Thyroid gland (tissue), 4 donors: ENCODE measurements around the gene PPP1R9A.

Source experiments
- POLR2A ChIP-seq, 2 donors: fragments of 450-650 bp; IDR thresholded peaks; one replicate each; pipeline ENCODE4 v1.6.1; 2017; ENCODE audit warnings: antibody characterized with exemption in 2 of 2, mild to moderate bottlenecking in 2 of 2, moderate library complexity in 1 of 2
- TF ChIP-seq, protein P1 (sequence below), 6 experiments: fragments of 200-600 bp in 3 of 6; fragments of 450-650 bp in 3 of 6; sonication (generic) in 3 of 6; IDR thresholded peaks; one replicate each; pipeline ENCODE4 v1.5.1; 2016 to 2019; ENCODE audit warnings: antibody characterized with exemption in 6 of 6, mild to moderate bottlenecking in 2 of 6, inconsistent platforms in 1 of 6, moderate library complexity in 1 of 6

DNA sequence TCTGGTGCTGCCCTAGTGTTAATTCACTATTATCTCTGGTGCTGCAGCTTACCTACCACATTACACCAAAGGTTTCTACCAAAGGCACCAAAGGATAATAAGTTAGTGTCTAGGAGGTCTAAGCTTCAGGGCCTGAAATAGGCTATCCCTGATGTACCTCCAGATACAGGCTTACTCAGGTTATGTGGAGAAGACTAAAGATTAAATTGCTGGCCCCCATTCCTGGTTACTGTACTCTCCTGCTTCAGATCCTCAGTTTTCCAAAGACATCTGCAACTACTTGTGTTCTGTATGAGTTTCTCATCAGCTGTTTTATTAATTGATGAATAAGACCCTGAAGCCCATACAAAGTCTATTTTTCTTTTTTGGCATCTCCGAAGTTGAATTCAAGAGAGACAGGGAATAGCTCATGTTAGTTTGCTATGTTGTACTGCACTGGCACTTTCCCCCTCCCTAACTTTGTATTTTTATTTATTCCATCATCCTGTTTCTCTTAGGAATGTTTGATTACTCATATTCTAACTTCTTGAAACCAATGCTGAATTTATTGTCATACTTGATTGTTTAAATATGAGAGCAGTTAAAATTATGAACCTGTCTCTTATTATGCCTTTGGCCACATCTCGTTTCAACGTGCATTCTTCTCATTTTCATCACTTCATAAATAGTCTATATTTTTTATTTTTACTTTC, 331.0 kb downstream of the PPP1R9A start:
- TF ChIP-seq, protein P1, sequence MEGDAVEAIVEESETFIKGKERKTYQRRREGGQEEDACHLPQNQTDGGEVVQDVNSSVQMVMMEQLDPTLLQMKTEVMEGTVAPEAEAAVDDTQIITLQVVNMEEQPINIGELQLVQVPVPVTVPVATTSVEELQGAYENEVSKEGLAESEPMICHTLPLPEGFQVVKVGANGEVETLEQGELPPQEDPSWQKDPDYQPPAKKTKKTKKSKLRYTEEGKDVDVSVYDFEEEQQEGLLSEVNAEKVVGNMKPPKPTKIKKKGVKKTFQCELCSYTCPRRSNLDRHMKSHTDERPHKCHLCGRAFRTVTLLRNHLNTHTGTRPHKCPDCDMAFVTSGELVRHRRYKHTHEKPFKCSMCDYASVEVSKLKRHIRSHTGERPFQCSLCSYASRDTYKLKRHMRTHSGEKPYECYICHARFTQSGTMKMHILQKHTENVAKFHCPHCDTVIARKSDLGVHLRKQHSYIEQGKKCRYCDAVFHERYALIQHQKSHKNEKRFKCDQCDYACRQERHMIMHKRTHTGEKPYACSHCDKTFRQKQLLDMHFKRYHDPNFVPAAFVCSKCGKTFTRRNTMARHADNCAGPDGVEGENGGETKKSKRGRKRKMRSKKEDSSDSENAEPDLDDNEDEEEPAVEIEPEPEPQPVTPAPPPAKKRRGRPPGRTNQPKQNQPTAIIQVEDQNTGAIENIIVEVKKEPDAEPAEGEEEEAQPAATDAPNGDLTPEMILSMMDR (IDR thresholded peaks at IDR 0.05) = no peak
- TF ChIP-seq POLR2A (IDR thresholded peaks at IDR 0.05) = no peak
